Fibroblast of pulmonary artery (primary cell): Measurements from ENCODE around the gene SOWAHC.
A peak's percentile ranks its signal among the peaks of the same experiment; 100 is the strongest.

Experiments used
- DNase-seq: peaks from one replicate; pipeline ENCODE4 v3.0.0-alpha.2; 2010; ENCODE audit warnings: low read depth
- H3K4me3 ChIP-seq: replicated peaks from 2 replicates; pipeline ENCODE4 v1.5.1; 2011; ENCODE audit warnings: low read depth, mild to moderate bottlenecking, control low read depth, low read length, moderate library complexity
- TF ChIP-seq, protein P1 (sequence below): IDR thresholded peaks from 2 replicates; pipeline ENCODE4 v1.5.1; 2011; ENCODE audit warnings: mild to moderate bottlenecking, control low read depth, low read length, inconsistent platforms; ENCODE audit errors: missing control alignments

Gene SOWAHC

DNA sequence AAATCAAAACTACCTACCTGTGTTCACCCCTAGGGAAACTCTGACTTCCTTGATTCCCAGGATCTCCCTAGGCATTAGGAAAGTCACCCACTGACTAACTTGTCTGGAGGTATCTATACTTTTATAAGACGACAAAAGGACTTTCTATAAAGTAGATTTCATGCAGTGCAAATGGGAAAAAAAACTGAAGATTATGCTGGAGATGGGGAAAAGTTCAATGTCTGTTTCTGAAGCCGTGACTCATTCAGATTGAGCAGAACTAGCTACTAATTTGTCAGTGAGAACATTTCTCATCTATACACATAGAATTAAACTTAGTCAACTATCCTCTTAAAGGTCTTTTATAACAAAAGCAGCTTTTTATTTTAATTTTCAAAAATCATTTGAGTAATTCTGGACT is 6.4 kb upstream of the SOWAHC start:
- TF ChIP-seq, protein P1, sequence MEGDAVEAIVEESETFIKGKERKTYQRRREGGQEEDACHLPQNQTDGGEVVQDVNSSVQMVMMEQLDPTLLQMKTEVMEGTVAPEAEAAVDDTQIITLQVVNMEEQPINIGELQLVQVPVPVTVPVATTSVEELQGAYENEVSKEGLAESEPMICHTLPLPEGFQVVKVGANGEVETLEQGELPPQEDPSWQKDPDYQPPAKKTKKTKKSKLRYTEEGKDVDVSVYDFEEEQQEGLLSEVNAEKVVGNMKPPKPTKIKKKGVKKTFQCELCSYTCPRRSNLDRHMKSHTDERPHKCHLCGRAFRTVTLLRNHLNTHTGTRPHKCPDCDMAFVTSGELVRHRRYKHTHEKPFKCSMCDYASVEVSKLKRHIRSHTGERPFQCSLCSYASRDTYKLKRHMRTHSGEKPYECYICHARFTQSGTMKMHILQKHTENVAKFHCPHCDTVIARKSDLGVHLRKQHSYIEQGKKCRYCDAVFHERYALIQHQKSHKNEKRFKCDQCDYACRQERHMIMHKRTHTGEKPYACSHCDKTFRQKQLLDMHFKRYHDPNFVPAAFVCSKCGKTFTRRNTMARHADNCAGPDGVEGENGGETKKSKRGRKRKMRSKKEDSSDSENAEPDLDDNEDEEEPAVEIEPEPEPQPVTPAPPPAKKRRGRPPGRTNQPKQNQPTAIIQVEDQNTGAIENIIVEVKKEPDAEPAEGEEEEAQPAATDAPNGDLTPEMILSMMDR, result no peak
- no peak for DNase-seq

DNA sequence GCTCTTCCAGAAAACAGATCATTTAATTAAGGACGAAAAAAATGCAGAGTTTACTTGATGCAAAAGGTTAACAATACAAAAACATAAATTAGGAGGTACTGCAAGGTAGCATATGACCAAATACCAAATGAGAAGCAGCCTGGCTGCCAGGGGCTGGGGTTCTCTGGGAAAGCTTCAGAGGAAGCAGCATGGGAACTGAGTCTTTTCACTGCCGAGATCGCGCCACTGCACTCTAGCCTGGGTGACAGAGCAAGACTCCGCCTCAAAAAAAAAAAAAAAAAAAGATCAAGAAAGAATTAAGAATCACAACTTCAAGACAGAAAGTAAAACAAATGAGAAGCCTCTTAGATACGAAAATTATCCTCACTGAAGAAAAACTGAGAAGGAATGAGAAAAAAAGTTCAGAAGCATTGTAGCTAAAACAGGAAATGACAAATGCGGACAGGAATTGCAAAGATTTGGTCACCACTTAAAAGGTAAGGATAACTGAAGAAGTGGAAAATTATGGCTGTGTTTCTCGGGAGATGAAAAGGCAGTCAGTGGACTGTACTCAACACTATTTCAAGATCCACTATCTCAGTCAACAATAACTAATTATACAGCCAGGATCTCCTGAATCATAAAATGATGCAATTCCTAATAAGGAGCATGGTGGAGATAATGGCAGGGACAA is 4.7 kb upstream of the SOWAHC start:
- TF ChIP-seq, protein P1, result no peak
- peak overlapping the region; percentile 41 for H3K4me3 ChIP-seq
- DNase-seq, result peak; percentile 74

More for the DNA sequence above, 6.4 kb upstream of the SOWAHC start:
- H3K4me3 ChIP-seq, result no peak overlapping the region

DNA sequence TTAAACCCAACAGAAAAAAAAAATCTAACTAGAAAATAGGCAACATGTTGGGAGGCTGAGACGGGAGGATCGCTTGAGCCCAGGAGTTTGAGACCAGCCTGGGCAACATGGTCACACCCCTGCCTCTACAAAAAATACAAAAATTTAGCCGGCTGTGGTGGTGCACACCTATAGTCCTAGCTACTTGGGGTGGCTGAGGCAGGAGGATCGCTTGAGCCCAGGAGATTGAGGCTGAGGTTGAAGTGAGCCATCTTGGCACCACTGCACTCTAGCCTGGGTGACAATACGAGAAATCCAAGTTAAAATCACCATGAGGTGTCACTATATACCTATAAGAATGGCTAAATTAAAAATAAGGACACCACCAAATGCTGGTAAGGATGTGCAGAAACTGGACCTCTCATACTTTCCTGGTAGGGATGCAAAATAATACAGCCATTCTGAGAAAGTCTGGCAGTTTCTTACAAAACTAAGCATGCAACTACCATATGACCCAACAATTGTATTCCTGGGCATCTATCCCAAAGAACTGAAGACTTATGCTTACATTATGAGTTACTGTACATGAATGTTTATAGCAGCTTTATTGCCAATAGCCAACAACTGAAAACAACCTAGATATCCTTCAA is 2.6 kb upstream of the SOWAHC start:
- TF ChIP-seq, protein P1, result no peak
- DNase-seq, result peak; percentile 80
- peak overlapping the region; percentile 94 for H3K4me3 ChIP-seq

DNA sequence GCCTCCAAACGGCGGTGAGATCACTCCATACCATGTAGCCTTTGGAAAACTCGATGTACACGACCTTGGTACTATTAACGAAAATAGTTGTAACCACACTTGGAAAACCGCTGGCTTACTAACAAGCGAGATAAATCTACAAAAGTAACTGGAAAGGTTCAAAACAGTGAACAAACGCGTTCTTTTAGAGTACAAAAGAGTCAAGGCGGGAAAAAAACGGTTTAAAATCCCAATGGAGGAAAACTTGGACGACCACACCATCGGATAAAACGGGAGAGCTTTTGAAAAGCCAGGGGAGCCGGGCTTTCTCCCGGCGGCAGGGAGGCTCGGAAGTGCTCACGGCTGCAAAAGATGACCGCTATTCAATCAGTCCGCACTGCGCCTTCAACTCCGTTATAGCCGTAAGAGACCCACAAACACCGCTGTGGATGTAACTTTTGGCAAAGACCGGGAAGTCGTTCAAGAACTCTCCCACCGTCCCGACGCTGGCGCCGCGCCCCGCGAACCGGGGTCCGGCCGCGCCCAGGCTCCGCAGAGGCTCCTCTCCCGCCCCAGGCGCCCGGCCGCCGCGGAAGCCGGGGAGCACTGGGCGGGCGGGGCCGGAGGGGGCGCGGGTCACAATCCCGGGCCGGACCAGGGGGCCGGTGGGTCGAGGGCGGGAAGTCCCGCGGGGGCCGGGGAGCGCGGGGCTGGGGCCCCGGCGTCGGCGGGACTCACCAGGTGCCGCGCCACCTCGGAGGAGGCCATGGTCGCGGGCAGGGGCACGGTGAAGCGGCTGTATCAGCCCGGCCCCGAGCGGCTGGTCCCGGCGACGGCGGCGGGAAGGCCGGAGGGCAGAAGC is 863 bp upstream of the SOWAHC start:
- TF ChIP-seq, protein P1, result no peak
- peak overlapping the region; percentile 94 for H3K4me3 ChIP-seq
- peak; percentile 73 for DNase-seq

DNA sequence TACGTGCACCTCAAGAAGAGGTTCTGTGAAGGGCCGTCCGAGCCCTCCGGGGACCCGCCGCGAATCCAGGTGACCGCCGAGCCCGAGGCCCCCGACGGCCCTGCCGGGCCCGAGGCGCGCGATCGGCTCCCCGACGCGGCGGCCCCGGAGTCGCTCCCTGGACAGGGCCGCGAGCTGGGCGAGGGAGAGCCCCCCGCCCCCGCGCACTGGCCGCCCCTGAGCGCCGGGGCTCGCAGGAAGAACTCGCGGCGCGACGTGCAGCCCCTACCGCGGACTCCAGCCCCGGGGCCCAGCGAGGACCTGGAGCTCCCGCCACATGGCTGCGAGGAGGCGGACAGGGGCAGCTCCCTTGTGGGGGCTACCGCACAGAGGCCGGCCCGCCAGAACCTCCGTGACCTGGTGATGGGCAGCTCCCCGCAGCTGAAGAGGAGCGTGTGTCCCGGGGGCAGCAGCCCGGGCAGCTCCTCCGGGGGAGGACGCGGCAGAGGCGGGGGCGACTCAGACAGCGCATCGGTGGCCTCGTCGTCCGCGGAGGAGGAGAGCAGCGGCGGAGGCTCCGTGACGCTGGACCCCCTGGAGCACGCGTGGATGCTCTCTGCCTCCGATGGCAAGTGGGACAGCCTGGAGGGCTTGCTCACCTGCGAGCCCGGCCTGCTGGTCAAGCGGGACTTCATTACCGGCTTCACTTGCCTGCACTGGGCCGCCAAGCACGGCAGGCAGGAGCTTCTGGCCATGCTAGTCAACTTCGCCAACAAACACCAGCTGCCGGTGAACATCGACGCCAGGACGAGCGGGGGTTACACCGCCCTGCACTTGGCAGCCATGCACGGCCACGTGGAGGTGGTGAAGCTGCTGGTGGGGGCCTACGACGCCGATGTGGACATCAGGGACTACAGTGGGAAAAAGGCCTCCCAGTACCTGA is 812 bp downstream of the SOWAHC start:
- H3K4me3 ChIP-seq, result peak overlapping the region; percentile 55
- DNase-seq, result peak; percentile 35
- TF ChIP-seq, protein P1, result no peak

DNA sequence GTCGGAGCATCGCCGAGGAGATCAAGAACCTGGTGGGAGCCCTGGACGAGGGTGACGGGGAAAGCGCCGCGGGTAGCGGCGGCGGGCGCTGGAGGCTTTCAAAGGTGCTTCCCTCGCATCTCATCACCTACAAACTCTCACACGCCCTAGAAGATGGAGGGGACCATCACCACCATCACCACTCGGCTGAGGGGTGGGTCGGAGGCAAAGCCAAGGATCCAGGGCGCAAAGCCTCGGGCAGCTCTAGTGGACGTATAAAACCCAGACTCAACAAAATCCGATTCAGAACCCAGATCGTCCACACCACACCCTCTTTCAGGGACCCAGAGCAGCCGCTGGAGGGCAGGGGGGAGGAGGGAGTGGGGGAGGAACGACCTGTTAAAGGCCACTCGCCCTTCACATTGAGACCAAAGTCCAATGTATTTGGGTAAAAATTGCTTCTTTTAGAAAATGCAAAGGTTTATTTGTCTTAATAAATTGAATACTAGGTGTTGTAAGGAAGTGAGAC is 1.5 kb downstream of the SOWAHC start:
- no peak for DNase-seq
- TF ChIP-seq, protein P1, result peak; percentile 15
- H3K4me3 ChIP-seq, result peak overlapping the region; percentile 55
